Tibial nerve (tissue), 4 donors: ENCODE measurements around the gene PSMB3. TPM values are rescaled to one million over a fixed set of nuclear protein-coding genes. Genes with fewer than 3 reads are reported as not detected.

Experiments used
- DNase-seq, 2 donors: peaks; one replicate each; pipeline ENCODE4 v3.0.0-alpha.2; 2019; ENCODE audit warnings: low spot score in 2 of 2
- H3K27ac ChIP-seq, 4 donors: fragments of 200-600 bp; sonication (generic) in 3 of 4; one replicate each; pipeline ENCODE4 v1.5.1; 2017 to 2019; ENCODE audit warnings: mild to moderate bottlenecking in 1 of 4
- H3K27me3 ChIP-seq, 2 donors: fragments of 200-600 bp; sonication (generic) in 1 of 2; one replicate each; pipeline versions ENCODE4 v1.5.1 to v1.6.0; 2017 to 2019
- H3K36me3 ChIP-seq, 3 donors: fragments of 200-600 bp; sonication (generic); one replicate each; pipeline ENCODE4 v1.5.1; 2018 to 2019
- H3K4me1 ChIP-seq, 4 donors: fragments of 200-600 bp; sonication (generic) in 3 of 4; one replicate each; pipeline ENCODE4 v1.5.1; 2017 to 2019
- H3K4me3 ChIP-seq, 4 donors: fragments of 200-600 bp; sonication (generic) in 3 of 4; one replicate each; pipeline ENCODE4 v1.5.1; 2017 to 2019; ENCODE audit warnings: mild to moderate bottlenecking in 1 of 4, moderate library complexity in 1 of 4
- H3K9me3 ChIP-seq, 4 donors: fragments of 200-600 bp; sonication (generic) in 3 of 4; one replicate each; pipeline ENCODE4 v1.5.1; 2017 to 2019
- EP300 ChIP-seq, 2 donors: sonication (generic); formaldehyde crosslinking; IDR thresholded peaks; one replicate each; pipeline ENCODE4 v1.6.1; 2017; ENCODE audit warnings: antibody characterized with exemption in 2 of 2, mild to moderate bottlenecking in 1 of 2
- POLR2A ChIP-seq, 2 donors: fragments of 450-650 bp; IDR thresholded peaks; one replicate each; pipeline ENCODE4 v1.6.1; 2017; ENCODE audit warnings: antibody characterized with exemption in 2 of 2, mild to moderate bottlenecking in 2 of 2, moderate library complexity in 2 of 2
- WGBS, 2 donors: methylation state at CpG; one replicate each; pipeline ENCODE4 v1.1.5; 2018; 5-methylcytosine and 5-hydroxymethylcytosine counted together
- total RNA-seq, 4 donors: library from RNA; depleted of rRNA; stranded (reverse); fragments of >200 nt; gene quantifications; one replicate each; pipeline ENCODE4 v1.1.0, GENCODE V29; 2016
- TF ChIP-seq, protein P1 (sequence below), 5 experiments: fragments of 200-600 bp in 3 of 5; fragments of 450-650 bp in 2 of 5; sonication (generic) in 3 of 5; IDR thresholded peaks; one replicate each; pipeline ENCODE4 v1.5.1; 2016 to 2019; ENCODE audit warnings: antibody characterized with exemption in 5 of 5, mild to moderate bottlenecking in 3 of 5, moderate library complexity in 2 of 5

PSMB3 gene
- total RNA-seq, 4 donors from 2014 or later: 88.8 to 146 (median 141) TPM

DNA sequence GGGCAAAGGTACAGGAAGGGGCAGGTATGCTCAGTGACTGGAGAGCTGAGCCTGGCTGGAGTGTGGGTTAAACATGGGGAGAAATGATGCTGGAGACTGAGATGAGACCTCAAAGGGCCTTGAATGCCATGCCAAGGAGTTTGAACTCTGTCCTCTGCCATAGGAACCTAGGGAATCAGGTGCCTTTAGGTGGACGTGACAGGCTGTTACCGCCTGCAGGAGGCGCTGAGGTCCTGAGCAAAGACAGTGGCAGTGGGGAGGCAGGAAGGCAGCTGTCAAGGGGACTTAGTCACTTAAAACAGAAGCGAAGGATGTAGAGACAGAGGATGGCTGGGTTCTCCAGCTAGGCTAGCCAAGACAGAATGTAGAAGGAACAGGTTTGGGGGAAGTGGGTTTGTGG lies 9.1 kb downstream of the PSMB3 start:
- H3K27ac ChIP-seq: no peak overlapping the region
- no peak overlapping the region for H3K4me3 ChIP-seq
- H3K4me1 ChIP-seq: peaks cover 0 to 3% (median 0%) of the 10 kb centered on the region in 4 donors
- no peaks in the 10 kb centered on the region for H3K27me3 ChIP-seq
- no peak for TF ChIP-seq POLR2A (IDR thresholded peaks at IDR 0.05)
- TF ChIP-seq, protein P1, sequence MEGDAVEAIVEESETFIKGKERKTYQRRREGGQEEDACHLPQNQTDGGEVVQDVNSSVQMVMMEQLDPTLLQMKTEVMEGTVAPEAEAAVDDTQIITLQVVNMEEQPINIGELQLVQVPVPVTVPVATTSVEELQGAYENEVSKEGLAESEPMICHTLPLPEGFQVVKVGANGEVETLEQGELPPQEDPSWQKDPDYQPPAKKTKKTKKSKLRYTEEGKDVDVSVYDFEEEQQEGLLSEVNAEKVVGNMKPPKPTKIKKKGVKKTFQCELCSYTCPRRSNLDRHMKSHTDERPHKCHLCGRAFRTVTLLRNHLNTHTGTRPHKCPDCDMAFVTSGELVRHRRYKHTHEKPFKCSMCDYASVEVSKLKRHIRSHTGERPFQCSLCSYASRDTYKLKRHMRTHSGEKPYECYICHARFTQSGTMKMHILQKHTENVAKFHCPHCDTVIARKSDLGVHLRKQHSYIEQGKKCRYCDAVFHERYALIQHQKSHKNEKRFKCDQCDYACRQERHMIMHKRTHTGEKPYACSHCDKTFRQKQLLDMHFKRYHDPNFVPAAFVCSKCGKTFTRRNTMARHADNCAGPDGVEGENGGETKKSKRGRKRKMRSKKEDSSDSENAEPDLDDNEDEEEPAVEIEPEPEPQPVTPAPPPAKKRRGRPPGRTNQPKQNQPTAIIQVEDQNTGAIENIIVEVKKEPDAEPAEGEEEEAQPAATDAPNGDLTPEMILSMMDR (IDR thresholded peaks at IDR 0.05): peak in 1 of 5 experiments; percentile 12
- no peak for TF ChIP-seq EP300 (IDR thresholded peaks at IDR 0.05)
- H3K36me3 ChIP-seq: peaks cover 0 to 100% (median 5%) of the 10 kb centered on the region in 3 donors
- DNase-seq: no peak
- WGBS, 2 donors: 66 to 78% methylated on average over 4 of the region's 4 CpGs
- no peaks in the 10 kb centered on the region for H3K9me3 ChIP-seq

DNA sequence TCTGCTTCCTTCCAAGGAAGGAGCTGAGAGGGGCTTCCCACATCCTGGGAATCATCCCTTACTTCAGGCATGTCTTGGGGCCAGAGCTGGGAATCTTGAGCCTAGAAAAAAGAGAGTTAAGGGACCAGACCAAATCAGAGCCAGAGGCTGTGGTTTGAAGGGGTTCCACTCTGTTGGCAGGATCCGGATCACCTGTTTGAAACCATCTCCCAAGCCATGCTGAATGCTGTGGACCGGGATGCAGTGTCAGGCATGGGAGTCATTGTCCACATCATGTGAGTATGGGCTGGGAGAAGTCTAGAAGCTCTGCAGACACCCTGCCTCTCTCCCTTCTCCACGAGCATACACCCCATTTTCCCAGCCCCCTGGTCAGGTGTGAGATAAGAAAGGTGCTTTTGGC lies 9.7 kb downstream of the PSMB3 start:
- TF ChIP-seq POLR2A (IDR thresholded peaks at IDR 0.05) (no peak), EP300 (IDR thresholded peaks at IDR 0.05) (no peak)
- TF ChIP-seq, protein P1 (IDR thresholded peaks at IDR 0.05): no peak
- Histone ChIP-seq H3K27ac (no peak overlapping the region), H3K4me3 (no peak overlapping the region), H3K36me3 (peaks cover 0 to 100% (median 5%) of the 10 kb centered on the region in 3 donors), H3K27me3 (no peaks in the 10 kb centered on the region), H3K4me1 (peaks cover 0 to 8% (median 0%) of the 10 kb centered on the region in 4 donors), H3K9me3 (no peaks in the 10 kb centered on the region)
- no peak for DNase-seq
- WGBS, 2 donors: 81 to 92% methylated on average over 3 of the region's 3 CpGs

DNA sequence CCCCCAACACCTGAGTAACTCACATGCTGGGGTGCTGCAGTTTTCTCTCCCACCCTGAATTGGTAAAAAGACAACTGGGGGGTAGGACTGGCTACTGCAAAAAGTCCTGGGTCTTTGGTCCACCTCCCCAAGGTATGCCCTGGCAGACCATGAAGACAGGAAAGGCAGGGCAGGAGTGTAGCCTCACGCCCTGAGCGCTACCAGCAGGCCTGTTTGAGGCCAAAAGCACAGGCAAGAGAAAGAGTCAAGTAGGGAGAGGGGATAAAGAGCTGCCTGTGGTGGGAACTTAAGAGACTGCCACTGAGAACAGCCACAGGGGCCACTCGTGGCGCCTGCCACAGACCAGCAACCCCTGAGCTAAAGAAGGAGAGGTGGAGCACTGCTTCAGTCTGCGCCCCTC lies 13.8 kb downstream of the PSMB3 start:
- H3K36me3 ChIP-seq: peaks cover 0 to 100% (median 20%) of the 10 kb centered on the region in 3 donors

DNA sequence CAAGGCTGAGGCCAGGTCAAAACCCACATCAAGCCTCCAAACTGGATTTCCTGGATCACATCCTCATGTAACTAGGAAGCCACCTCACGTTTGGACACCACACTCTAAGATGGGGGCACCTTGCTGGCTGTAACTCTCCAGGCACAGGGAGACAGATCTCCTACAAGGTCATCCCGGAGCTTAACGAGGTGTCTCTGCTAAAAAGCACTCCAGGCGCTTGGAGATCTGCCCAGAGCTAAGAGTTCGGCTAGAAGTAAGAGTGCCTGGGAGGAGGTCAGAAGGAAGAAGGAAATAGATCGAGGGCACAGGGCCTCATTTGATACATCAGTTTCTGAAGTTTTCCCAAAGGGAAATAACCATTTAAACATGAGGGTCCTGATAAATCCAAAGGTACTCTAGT lies 15.9 kb downstream of the PSMB3 start:
- no peak for TF ChIP-seq EP300 (IDR thresholded peaks at IDR 0.05)
- TF ChIP-seq, protein P1 (IDR thresholded peaks at IDR 0.05): no peak
- no peak for TF ChIP-seq POLR2A (IDR thresholded peaks at IDR 0.05)
- no peaks in the 10 kb centered on the region for H3K9me3 ChIP-seq
- H3K36me3 ChIP-seq: peaks cover 3 to 100% (median 20%) of the 10 kb centered on the region in 3 donors
- peaks cover 0 to 8% (median 0%) of the 10 kb centered on the region in 4 donors for H3K4me1 ChIP-seq
- DNase-seq: no peak
- H3K27me3 ChIP-seq: no peaks in the 10 kb centered on the region
- no peak overlapping the region for H3K4me3 ChIP-seq
- WGBS, 2 donors: 70 to 82% methylated on average over 6 of the region's 6 CpGs
- no peak overlapping the region for H3K27ac ChIP-seq

More for the DNA sequence above, 13.8 kb downstream of the PSMB3 start:
- TF ChIP-seq POLR2A (IDR thresholded peaks at IDR 0.05): no peak
- TF ChIP-seq, protein P1 (IDR thresholded peaks at IDR 0.05): no peak
- no peak for TF ChIP-seq EP300 (IDR thresholded peaks at IDR 0.05)
- WGBS, 2 donors: 70 to 77% methylated on average over 5 of the region's 5 CpGs
- no peak overlapping the region for H3K27ac ChIP-seq
- no peak for DNase-seq
- no peak overlapping the region for H3K4me3 ChIP-seq
- peaks cover 0 to 8% (median 0%) of the 10 kb centered on the region in 4 donors for H3K4me1 ChIP-seq
- H3K9me3 ChIP-seq: no peaks in the 10 kb centered on the region
- no peaks in the 10 kb centered on the region for H3K27me3 ChIP-seq

DNA sequence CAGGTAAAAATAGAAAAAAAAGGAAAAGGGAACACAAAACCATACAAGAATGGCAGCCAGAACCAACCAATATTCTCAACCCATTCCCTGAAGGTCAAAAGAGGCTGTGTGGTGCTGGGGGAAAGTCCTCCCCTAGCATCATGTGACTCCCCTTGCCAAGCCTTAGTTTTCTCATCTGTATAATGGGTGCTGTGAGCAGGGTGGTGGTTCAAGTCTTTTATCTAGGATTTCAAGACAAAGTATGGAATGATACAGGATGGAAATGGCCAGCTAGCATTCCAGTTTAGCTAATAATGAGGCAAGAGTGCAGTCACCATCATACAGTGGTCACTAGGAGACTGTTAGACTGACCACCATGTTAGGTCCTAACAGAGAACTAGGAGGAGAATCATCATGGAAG lies 20.7 kb downstream of the PSMB3 start:
- Histone ChIP-seq H3K27me3 (no peaks in the 10 kb centered on the region), H3K27ac (no peak overlapping the region), H3K36me3 (peaks cover 6 to 100% (median 27%) of the 10 kb centered on the region in 3 donors), H3K9me3 (no peaks in the 10 kb centered on the region), H3K4me1 (no peaks in the 10 kb centered on the region), H3K4me3 (no peak overlapping the region)
- no peak for DNase-seq
- TF ChIP-seq, protein P1 (IDR thresholded peaks at IDR 0.05): no peak
- TF ChIP-seq EP300 (IDR thresholded peaks at IDR 0.05) (no peak), POLR2A (IDR thresholded peaks at IDR 0.05) (no peak)
